Tibial nerve (tissue), 3 donors: Measurements from ENCODE around the gene SLC2A4.

Experiments
- EP300 ChIP-seq, 2 donors: sonication (generic); formaldehyde crosslinking; IDR thresholded peaks; one replicate each; pipeline ENCODE4 v1.6.1; 2017; ENCODE audit warnings: antibody characterized with exemption in 2 of 2, mild to moderate bottlenecking in 1 of 2
- POLR2A ChIP-seq, 2 donors: fragments of 450-650 bp; IDR thresholded peaks; one replicate each; pipeline ENCODE4 v1.6.1; 2017; ENCODE audit warnings: antibody characterized with exemption in 2 of 2, mild to moderate bottlenecking in 2 of 2, moderate library complexity in 2 of 2

DNA sequence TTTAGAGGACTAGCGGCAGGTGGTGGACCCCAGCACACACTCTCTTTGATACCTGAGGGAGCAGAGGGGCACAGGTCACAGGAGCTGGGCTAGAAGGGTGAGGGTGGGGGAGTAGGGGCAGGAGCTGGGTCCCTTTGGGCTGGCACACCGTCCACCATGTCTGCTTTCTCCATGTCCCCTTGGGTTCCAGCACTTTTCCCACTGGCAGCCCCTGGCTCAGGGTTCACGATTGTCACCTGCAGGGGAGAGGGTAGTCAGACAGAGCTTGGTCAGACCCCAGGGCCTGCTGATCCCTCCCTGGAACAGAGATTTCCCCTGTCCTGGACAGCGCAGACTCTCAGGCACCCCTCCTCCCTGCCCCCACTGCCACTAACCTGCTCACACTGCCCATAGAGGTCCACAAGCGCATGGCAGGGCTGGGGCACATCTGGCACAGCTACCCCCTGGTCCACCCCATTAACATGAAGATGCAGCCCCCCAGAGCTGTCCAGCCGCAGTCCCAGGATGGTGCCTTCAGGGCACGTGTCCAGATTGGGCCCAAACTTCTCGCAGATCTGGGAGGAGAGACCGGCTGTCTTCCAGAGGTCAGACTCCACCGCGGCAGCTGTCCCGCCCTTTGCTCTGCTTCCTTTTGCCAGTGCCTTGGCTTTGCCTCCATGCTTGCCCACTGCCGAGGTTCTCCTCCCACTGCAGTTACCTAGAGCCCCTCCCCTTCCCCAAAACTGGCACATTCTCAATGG, 36.8 kb downstream of the SLC2A4 start:
- TF ChIP-seq POLR2A (IDR thresholded peaks at IDR 0.05) (no peak), EP300 (IDR thresholded peaks at IDR 0.05) (no peak)
